GM12892 (cell line): ENCODE data around the gene KMT2B.

Experiments used
- POLR2A ChIP-seq: IDR thresholded peaks from 2 replicates; pipeline ENCODE4 v1.6.1; 2011; ENCODE audit warnings: low read depth, low read length, control low read depth
- POLR2AphosphoS5 ChIP-seq: IDR thresholded peaks from 2 replicates; pipeline ENCODE4 v1.6.1; 2011; ENCODE audit warnings: low read depth, low read length, control low read depth

GRCh38 chr19:35712567-35713505, 5.0 kb upstream of the KMT2B start:
- TF ChIP-seq POLR2AphosphoS5 (peak; percentile 96), POLR2A (peak; percentile 79)
